Measurements from ENCODE around the gene SHISAL1. TPM values are rescaled to one million over a fixed set of nuclear protein-coding genes. Genes with fewer than 3 reads are reported as not detected.

SHISAL1 gene
- total RNA-seq, 2 experiments from 2014 or later: not detected

GRCh38 chr22:44202261-44202789 lies 110.4 kb downstream of the SHISAL1 start:
- ChIA-PET POLR2A (no interaction called here), CTCF (no interaction called here)
- Mint-ChIP-seq H3K27ac (no peak overlapping the region), H3K36me3 (ENCODE audit: low read depth) (peaks cover 72% of the 10 kb centered on the region), H3K4me1 (ENCODE audit: low read depth) (peaks cover 19% of the 10 kb centered on the region), H3K4me3 (no peak overlapping the region), H3K9me3 (no peaks in the 10 kb centered on the region), H3K27me3 (no peaks in the 10 kb centered on the region)
- H3K4me1 ChIP-seq (ENCODE audit: insufficient read depth, low read length): peaks cover 16% of the 10 kb centered on the region
- H3K4me3 ChIP-seq (ENCODE audit: low read length): no peak overlapping the region
- H3K9me3 ChIP-seq (ENCODE audit: control insufficient read depth in 1 of 2, insufficient read depth in 1 of 2, low read length in 2 of 2): no peaks in the 10 kb centered on the region
- H3K27ac ChIP-seq (ENCODE audit: low read depth in 1 of 2, low read length in 2 of 2): no peak overlapping the region
- peaks cover 69% of the 10 kb centered on the region for H3K36me3 ChIP-seq (ENCODE audit: insufficient read depth, low read length)
- no peak for DNase-seq
- ATAC-seq (ENCODE audit: poor library complexity): no peak
- intact Hi-C loops (cut with DNase I, micrococcal nuclease): no loop called here
- TF ChIP-seq CTCF (IDR thresholded peaks at IDR 0.05): no peak
- no peaks in the 10 kb centered on the region for H3K27me3 ChIP-seq (ENCODE audit: control insufficient read depth in 1 of 2, insufficient read depth in 2 of 2, low read length in 2 of 2)

GRCh38 chr22:44201665-44202064 lies 111.1 kb downstream of the SHISAL1 start:
- Mint-ChIP-seq H3K36me3 (ENCODE audit: low read depth) (peaks cover 75% of the 10 kb centered on the region), H3K27ac (no peak overlapping the region)
- no peak for DNase-seq

GRCh38 chr22:44200855-44201550 lies 111.7 kb downstream of the SHISAL1 start:
- Histone ChIP-seq H3K36me3 (ENCODE audit: insufficient read depth, low read length) (peaks cover 70% of the 10 kb centered on the region), H3K27me3 (ENCODE audit: control insufficient read depth in 1 of 2, insufficient read depth in 2 of 2, low read length in 2 of 2) (no peaks in the 10 kb centered on the region), H3K4me3 (ENCODE audit: low read length) (no peak overlapping the region), H3K27ac (ENCODE audit: low read depth in 1 of 2, low read length in 2 of 2) (no peak overlapping the region), H3K4me1 (ENCODE audit: insufficient read depth, low read length) (peaks cover 16% of the 10 kb centered on the region), H3K9me3 (ENCODE audit: control insufficient read depth in 1 of 2, insufficient read depth in 1 of 2, low read length in 2 of 2) (no peaks in the 10 kb centered on the region)
- no peaks in the 10 kb centered on the region for H3K27me3 Mint-ChIP-seq
- intact Hi-C loops (cut with DNase I, micrococcal nuclease): no loop called here
- no peak overlapping the region for H3K27ac Mint-ChIP-seq
- DNase-seq: no peak
- ChIA-PET POLR2A (no interaction called here), CTCF (no interaction called here)
- peaks cover 75% of the 10 kb centered on the region for H3K36me3 Mint-ChIP-seq (ENCODE audit: low read depth)
- no peak for ATAC-seq (ENCODE audit: poor library complexity)
- H3K4me1 Mint-ChIP-seq (ENCODE audit: low read depth): peaks cover 19% of the 10 kb centered on the region
- H3K9me3 Mint-ChIP-seq: no peaks in the 10 kb centered on the region
- H3K4me3 Mint-ChIP-seq: no peak overlapping the region
- TF ChIP-seq CTCF (IDR thresholded peaks at IDR 0.05): no peak

More at GRCh38 chr22:44201665-44202064, 111.1 kb downstream of the SHISAL1 start:
- Mint-ChIP-seq H3K4me3 (no peak overlapping the region), H3K27me3 (no peaks in the 10 kb centered on the region), H3K9me3 (no peaks in the 10 kb centered on the region), H3K4me1 (ENCODE audit: low read depth) (peaks cover 19% of the 10 kb centered on the region)
- POLR2A ChIA-PET: no interaction called here
- Histone ChIP-seq H3K27me3 (ENCODE audit: control insufficient read depth in 1 of 2, insufficient read depth in 2 of 2, low read length in 2 of 2) (no peaks in the 10 kb centered on the region), H3K4me3 (ENCODE audit: low read length) (no peak overlapping the region), H3K9me3 (ENCODE audit: control insufficient read depth in 1 of 2, insufficient read depth in 1 of 2, low read length in 2 of 2) (no peaks in the 10 kb centered on the region), H3K27ac (ENCODE audit: low read depth in 1 of 2, low read length in 2 of 2) (no peak overlapping the region), H3K4me1 (ENCODE audit: insufficient read depth, low read length) (peaks cover 16% of the 10 kb centered on the region), H3K36me3 (ENCODE audit: insufficient read depth, low read length) (peaks cover 69% of the 10 kb centered on the region)
- CTCF ChIA-PET: no interaction called here
- ATAC-seq (ENCODE audit: poor library complexity): no peak
- no peak for TF ChIP-seq CTCF (IDR thresholded peaks at IDR 0.05)
- intact Hi-C loops (cut with DNase I, micrococcal nuclease): no loop called here
